GM21619 (cell line): Measurements from ENCODE around the gene CRHBP.
"Not testable (repeated sequence)": the region's sequence is repeated elsewhere in the genome, so short reads cannot be mapped to it uniquely, and the experiment has no call there.

Experiments used
- ATAC-seq: cut with Tn5 transposase; IDR thresholded peaks from one replicate; pipeline ENCODE4 v1.9.1; 2021; ENCODE audit not compliant: unreplicated experiment

Gene CRHBP

DNA sequence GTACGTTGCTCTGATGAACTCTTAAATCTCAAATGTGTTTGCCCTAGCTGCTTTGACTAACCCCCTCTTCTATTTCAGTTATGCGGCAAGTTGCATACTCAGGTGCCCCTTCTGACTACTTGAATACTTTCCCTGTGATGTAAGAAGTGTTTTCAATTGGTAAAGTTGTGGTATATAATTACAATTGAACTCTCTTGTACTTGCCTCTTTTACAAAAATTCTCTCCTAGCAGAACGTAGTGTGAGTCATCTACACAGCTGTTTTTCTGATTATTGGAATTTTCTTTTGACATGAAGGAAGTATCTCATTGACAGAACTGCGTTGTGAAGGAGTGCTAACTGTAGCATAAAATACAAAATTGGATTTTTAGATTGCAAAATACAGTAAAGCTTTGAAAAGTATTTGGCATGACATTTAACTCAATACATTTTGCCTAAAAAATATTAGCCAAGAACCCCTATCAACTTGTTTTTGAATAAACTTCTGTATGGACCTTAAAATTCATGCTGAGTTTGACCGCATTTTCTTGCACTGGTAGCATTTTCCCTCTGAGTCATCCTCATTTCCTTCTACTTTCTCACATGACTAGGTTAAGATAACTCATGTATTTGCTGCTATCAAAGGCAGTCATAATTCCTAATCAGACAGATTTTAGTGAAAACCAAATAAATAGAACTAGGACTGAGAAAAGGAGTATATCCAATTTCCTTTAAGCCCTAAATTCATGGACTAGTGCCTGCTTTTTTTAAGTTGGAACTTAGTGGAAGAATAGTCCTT is 6.3 kb downstream of the CRHBP start:
- ATAC-seq, result no peak

DNA sequence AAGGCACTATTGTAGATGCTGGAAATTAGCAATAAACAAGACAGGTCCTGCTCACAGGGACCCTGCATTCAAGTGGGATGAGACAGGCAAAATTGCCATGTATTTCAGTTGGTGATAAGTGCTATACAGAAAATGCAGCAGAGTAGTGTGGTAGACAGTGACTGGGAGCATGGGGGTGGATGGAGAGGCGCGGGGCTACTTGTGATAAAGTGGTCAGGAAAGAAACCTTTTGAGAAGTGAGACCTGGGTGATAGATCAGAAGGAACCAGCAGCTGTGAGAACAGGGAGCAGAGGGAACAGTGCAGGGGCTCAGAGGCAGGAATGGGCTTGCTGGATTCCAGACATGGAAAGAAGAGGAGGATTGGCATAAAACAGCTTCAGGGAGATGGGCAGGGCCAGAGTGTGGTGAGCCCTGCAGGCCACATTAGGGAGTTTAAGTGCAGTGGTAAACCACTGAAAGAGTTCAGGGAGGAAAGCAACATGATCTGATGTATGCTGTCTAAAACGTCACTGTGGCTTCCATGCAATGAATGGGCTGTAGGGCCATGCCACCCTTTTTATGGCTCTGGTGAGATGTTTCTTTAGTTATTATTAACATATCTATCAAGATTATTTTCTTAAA is 7.3 kb downstream of the CRHBP start:
- ATAC-seq, result peak; percentile 70

DNA sequence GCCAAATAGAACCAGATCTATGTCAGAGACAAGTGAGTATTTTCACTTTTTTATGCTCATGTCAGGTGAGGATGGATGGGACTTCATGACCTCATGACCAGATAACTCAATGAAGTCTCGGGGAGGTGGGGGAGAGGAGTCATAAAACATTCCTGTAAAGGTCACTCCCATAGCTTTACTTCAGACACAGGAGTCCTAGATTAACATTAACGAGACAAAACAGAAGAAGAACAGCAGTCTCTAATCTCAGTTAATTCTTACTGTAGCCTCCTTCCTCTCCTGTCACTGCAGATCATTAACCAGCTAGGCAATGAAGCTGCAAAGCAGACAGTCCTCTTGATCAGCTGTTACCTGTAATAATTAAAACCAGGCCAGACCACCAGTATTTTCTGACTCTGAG is 11.2 kb downstream of the CRHBP start:
- ATAC-seq, result no peak

DNA sequence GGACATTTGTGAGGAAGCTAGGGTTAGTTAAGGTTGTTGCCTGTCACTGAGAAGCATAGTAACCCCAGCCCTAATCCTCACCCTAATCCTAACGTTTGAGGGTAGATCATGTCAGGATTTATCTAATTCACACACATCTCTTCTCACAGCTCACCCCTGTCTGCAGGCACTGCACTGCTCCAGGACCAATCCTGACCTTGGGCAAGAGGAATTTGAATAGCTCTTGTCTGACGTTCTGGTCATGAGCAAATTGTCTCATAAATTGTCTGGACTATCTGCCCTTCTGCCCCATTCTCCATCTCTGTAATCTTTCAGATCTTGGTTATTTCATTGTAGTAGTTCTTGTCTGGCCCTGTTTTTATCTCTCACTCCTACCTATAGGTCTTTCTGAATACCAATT is 18.7 kb downstream of the CRHBP start:
- ATAC-seq, result no peak

DNA sequence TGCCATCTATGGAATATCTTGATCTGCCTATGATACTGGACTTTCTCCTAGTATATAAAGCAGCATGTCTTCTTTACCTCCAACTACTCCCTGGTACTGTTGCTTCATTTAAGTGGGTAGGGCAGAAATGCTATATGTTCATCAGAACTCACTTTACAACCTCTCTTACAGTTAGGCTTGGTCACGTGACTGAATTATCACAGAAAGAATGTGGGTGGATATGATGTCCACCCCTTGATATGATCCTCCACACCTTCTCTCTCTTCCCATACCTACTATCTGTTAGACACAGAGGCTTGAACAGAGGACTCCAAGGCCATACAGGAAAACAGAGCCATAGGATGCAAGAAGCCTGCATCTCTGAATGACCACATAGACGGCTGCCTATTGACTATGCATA is 19.8 kb downstream of the CRHBP start:
- no peak for ATAC-seq

DNA sequence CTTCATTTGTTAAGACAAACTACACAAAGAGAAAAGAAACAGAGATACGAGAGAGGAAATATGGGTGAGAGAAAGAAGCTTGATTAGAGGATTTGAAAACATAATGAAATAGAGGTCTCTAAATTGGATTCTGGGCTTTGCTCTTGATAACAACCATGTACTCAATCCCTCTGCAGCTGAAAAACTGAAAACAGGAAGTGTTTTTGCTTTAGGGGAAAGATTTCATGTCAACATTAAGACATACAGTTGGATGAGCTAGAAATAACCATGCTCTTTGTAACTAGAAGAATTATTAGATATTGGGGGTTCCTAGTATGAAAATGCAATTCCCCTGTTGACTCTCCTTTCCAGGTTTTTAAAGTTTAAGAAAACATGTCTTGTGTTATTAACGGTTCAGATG is 21.9 kb downstream of the CRHBP start:
- ATAC-seq, result no peak

DNA sequence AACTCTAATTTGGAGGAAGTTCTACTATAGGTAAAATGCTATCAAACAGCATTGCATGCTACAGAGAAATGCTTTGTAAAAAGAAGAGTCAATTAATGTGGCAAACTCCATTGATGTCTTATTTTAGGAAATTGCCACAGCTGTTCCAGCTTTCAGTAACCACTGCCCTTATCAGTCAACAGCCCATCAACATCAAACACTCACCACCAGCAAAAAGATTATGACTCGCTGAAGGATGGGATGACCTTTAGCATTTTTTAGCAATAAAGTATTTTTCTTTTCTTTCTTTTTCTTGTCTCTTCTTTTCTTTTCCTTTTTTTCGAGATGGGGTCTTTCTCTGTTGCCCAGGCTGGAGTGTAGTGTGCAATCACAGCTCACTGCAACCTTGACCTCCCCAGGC is 26.0 kb downstream of the CRHBP start:
- no peak for ATAC-seq

DNA sequence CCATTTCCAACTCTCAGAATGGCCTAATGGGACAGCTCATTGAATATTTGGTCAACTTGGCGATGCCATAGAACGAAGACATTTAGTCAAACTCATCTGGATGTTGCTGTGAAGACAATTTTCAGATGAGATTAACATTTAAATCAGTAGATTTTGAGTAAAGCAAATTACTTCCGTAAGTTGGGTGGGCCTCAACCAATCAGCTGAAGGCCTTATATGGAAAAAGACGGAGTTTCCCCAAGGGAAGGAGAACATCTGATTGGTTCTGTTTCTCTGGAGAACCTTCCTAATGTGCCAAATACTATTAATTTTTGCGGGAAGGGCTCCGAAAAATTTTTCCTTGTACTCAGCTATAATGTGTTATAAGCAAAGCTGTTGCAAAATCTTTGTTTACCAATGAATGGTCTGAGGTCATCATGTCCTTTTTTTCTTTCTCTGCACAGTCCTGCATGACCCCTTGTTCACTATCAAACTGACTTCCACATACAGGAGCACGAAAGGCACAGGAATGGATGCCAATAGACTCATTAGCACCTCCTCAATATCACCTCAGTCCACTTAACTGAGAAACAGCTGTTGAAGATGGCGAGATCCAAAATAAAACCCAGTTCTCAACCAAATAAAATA is 27.8 kb downstream of the CRHBP start:
- ATAC-seq, result no peak

DNA sequence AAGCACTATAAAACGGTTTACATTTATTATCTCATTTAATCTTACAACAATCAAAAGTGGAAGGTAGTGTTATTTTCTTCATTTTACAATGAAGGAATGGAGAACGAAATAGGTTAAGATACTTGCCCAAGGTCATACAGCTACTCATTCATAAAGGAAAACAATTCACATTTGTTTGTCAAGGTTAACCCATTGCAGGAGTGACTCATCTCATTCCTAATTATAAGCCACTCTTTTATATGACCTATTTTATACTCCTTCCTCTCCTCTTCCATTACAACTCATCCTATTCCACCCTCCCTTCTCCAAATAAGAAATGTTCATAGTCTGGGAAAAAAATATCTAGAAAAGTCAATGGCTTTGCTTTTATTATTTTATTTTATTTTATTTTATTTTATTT is 29.6 kb downstream of the CRHBP start:
- no peak for ATAC-seq

DNA sequence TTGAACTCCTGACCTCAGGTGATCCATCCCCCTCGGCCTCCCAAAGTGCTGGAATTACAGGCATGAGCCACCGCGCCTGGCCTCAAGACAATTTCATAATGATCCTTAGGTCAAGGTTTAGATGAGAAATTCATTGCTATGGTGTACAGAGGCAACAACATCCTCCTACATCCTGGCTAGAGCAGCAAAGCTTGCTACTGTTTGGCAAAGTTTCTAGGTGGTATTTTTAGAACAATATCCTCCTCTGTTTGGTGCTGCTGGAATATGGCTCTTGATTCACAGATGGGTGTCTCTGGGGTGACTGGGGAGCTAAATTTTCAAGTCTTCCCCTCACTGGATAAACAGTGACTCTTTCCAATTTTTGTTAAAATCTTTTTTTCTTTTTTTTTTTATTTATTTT is 30.6 kb downstream of the CRHBP start:
- no peak for ATAC-seq

DNA sequence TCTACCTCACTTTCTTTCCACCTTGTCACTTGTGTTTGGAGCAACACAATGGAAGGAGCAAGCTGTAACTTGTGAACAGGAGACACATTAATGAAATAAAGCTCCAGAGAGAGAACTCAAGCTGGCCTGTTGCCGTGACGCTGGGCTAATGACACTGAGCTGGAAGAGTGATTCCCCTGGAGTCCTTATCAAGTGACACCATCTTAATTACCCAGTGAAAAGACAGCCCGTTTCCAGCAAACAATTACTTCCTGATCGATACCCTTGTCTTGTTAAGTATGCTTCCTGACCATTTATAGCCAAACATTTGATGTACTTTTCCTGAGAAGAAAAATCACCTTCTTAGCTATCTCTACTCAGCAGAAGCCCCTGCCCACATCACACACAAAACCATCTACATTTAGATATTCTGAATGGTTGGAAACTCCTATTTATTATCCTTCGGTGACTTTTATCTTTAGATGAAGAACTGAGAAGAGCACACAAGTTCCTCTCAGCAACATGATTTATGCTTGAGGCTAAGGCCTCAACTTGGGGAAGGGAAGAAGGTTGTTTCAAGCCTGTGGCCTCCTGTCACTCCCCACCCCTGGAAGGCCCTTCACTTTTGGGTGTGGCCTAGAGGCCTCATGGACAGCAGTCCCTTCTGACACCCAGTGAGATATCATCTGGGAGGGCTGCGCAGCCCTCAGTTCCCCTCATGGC is 34.1 kb downstream of the CRHBP start:
- ATAC-seq, result no peak

DNA sequence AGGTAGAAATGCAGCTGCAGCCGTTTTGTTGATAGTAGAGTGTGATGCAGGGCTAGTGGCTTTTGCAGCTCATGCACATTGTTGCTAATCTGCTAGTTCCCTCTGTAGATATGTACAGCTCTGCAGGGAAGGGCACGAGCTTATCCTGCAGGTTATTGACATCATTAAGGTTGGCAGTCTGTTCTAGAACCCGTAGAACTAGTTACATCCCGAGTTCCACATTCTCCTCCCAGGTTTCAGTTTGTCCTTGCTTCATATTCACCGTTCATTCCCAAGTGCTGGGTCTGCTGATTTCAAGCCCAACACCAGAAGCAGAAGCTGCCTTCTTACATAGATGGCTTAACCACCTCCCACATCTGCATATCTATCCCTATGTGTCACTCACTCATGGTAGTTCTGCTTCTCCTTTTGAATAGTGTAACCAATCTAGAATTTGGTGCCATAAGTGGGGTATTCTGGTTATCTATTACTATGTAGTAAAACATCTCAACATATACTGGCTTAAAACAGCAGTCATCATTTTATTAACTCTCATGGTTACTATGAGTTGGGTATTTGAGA is 38.1 kb downstream of the CRHBP start:
- ATAC-seq, result no peak

DNA sequence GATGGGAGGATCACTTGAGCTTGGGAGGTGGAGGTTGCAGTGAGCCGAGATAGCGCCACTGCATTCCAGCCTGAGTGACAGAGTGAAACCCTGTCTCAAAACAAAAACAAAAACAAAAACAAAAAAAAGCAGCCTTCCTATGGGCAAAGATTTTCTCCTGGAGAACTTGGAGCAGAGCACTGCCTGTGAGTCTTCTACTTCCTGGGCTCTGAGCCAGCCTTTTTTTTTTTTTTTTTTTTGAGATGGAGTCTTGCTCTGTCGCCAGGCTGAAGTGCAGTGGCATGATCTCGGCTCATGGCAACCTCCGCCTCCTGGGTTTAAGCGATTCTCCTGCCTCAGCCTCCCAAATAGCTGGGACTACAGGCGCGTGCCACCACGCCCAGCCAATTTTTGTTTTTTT is 40.6 kb downstream of the CRHBP start:
- ATAC-seq, result not testable (repeated sequence)

DNA sequence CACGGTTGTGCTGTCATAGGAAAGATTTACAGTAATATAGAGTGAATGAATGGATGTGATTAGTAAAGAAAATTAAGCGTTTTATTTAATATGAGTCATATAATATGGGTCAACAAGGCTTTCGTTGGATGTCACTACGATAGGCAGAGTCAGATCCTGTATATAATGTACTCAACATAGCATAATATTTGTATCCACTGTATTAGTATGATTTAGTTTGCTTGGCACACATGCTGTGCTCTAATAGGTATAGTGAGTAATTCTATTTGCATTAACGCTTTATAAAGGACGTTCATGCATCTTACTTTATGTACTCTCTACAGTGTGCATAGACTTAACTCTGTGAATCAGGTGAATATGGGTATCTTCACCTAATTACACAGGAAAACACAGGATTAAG is 41.5 kb downstream of the CRHBP start:
- no peak for ATAC-seq

DNA sequence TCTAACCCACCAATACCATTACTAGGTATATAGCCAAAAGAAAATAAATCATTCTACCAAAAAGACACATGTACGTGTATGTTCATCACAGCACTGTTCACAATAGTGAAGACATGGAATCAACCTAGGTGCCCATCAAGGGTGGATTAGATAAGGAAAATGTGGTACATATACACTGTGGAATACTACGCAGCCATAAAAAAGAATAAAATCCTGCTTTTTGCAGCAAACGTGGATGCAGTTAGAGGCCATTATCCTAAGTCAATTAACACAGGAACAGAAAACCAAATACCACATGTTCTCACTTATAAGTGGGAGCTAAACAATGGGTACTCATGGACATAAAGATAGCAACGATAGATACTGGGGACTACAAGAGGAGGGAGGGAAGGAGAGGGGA is 45.4 kb downstream of the CRHBP start:
- not testable (repeated sequence) for ATAC-seq

DNA sequence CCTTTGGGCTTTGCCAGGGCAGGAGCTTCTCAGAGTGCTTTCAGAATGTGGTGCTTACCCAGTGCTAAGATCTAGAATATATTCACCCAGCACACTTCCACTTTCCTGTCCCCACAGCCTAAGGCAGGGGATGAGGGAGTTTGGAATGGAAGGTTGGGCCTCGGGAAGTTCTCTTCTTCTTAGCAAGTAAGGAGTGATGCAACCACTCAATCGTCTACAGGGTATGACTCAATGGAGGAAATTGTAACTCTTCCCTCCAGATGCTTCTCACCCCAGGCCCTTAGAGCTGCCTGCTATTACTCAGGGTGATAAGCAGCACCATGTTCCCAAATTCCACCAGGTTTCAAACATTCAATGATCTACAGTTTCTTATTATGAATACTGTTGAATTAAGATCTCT is 46.6 kb downstream of the CRHBP start:
- no peak for ATAC-seq

DNA sequence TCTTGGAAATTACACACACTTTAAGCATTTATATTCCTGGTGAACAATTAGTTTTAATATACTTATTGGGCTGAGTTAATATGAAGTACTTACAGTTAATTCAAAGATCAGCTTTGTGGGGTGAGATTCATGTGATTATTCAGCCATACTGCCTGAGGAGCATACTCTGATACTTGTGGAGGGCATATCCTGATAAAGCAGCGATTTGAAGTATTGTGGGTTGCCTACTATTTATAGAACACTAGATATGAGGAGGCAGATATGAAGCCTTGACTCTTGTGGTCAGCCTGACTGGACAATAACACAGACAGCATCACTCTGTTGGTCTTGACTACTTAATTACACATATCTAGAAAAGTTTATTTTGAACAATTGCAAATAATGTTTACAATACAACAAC is 50.4 kb downstream of the CRHBP start:
- no peak for ATAC-seq

DNA sequence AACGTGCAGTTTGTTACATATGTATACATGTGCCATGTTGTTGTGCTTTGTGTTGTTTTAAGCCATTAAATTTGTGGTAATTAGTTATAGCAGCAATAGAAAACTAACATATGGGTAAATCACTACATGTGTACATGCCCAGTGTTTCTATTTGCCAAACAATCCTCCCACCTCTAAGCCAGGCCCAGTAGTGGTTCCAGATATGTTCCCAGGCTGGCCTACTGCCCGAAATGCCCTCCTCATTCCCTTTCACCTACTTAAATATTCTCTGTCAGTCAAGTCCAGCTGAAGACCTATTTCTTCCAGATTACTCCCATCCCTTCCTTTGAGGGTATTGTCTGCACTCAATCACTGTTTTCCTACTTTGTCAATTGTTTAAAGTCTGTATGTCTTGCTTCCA is 53.3 kb downstream of the CRHBP start:
- ATAC-seq, result no peak

DNA sequence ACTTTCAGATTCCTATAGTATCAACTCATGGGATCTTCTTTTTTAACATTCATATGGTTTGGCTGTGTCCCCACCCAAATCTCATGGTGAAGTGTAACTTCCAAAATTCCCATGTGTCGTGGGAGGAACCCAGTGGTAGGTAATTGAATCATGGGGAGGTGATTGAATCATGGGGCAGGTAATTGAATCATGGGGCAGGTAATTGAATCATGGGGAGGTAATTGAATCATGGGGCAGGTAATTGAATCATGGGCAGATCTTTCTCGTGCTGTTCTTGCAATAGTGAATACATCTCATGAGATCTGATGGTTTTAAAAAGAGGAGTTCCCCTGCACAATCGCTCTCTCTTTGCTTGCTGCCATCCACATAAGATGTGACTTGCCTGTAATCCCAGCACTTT is 55.6 kb downstream of the CRHBP start:
- no peak for ATAC-seq

DNA sequence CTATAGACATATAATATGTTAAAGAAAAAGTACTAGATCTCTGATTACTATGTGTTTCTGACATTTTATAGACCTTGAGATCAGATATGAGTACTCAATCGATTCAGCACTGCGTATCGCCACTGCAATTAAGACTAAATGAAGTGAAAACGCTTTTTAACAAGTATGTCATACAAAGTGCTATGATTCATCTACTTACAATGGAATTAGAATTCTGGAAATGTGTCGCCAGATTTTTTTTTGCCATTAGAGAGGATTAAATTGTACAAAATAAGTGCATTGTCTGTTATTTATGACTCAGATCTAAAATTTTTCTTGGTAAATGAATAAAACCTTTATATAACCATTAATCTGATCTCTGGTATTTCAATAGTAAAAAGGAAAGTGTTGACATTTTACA is 57.4 kb downstream of the CRHBP start:
- ATAC-seq, result no peak

DNA sequence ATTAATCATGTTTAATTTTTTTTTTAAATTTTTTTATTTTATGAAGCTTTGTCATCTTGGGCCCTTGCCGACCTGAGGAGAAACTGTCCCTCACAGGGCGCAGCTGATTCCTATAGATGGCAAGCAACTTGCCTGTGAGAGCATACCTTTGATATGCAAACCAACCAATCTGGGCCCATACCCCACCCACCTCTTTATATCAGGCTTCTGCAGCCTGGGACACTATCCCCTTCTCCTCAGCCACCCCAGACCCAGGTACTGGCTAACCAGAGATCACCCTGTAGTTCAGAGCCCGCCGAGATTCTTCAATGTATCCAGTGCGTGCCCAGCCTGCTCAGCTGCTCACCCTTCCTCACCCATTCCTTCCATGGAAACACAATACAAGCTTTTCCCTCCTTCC is 58.7 kb downstream of the CRHBP start:
- no peak for ATAC-seq

DNA sequence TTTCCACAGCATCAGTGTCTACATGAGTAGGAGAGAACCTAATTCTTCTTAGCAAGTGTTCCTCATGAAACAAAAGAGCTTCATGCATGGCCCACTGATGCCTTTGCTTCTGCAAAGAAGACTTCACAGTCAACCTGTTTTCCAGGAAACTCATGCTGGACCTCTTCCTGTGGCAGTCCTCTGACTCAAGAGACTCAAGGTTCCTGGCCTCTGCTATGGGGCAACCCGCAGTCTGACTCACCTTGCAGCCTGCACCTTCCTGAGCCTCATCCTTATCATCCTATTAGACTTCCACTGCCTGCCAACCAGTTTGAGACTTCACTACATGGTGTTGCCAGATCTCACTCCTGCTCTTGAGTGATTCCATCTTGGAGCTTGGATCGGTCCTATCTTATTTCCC is 59.8 kb downstream of the CRHBP start:
- ATAC-seq, result no peak
